HG03439 (cell line): ENCODE measurements around the gene NUDT22.

Experiments
- ATAC-seq: cut with Tn5 transposase; IDR thresholded peaks from one replicate; pipeline ENCODE4 v1.9.1; 2021; ENCODE audit warnings: mild to moderate bottlenecking, moderate library complexity; ENCODE audit not compliant: unreplicated experiment

NUDT22 gene

DNA sequence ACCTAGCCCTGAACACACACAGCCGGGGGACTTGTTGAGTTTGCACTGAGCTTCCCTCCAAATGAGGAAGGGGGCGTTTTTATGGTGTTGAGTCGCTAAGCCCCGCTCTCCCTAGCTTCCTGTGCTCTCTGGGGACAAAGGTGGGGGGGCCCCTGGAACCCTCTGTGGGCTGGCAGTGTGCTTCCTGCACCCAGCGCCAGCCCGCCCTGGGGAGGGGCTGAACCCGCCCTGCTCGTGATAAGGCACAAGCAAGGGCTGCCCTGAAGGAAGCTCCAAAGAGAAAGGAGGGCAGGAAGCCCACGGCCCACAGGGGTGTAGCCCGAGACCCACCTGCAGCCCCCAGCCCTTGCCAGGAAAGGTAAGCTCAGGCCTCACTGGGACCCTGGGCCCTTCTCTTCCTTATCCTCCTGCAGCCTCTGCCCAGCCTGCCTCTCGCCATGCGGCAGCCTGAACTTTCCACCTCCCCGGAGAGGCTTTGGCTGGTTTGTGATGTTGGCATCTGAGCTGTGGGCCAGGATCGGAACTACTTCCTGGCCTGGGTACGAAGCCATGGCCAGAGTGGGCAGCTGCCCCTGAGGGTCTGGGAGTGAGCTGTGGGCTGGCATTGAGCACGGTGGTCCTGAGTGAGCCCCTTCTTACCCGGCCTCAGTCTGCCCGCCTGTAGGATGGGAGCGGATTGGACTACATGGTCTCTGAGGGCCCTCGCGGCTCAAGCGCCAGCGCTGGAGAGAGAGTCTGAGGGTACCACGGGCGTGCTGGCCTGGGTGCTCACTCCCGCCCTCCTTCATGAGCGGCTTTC is 19.4 kb upstream of the NUDT22 start, which contains the start of gene FERMT3:
Gene FERMT3 (plus strand): TSS at position 265 of the 799 bp plus-strand sequence. CDS start 644 bp downstream, outside the sequence.
- ATAC-seq: no peak

DNA sequence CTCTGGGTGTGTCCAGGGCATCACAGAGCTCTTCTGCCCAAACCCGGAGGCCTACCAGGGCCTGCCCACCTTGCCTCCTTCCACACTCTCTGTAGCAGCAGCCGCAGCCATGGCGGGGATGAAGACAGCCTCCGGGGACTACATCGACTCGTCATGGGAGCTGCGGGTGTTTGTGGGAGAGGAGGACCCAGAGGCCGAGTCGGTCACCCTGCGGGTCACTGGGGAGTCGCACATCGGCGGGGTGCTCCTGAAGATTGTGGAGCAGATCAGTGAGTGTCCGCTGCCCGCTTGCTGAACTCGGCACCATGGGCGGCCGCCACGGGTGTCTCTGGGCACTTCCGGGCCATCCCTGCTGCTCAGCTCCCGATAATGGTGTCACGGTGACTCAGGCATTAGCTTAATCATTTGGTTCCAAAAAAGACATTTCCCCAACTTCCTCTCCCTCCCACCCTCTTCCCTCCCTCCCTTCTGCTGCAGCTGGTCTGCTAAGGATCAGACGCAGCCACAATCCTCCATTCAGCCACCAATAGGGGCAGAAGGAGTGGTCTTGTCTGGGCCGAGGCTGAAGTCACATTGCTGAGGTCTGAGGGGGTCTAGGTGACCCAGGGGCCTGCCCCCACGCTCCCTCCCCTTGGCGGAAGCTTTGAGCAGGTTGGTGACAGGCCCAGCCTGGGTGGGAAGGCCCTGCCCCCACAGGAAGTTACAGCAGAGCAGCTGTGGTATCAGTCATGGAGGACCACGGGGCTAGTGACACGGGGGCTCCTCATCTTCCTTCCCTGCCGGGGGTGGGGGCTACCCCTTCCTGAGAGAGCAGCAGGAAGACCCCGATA is 18.6 kb upstream of the NUDT22 start:
- ATAC-seq: no peak

DNA sequence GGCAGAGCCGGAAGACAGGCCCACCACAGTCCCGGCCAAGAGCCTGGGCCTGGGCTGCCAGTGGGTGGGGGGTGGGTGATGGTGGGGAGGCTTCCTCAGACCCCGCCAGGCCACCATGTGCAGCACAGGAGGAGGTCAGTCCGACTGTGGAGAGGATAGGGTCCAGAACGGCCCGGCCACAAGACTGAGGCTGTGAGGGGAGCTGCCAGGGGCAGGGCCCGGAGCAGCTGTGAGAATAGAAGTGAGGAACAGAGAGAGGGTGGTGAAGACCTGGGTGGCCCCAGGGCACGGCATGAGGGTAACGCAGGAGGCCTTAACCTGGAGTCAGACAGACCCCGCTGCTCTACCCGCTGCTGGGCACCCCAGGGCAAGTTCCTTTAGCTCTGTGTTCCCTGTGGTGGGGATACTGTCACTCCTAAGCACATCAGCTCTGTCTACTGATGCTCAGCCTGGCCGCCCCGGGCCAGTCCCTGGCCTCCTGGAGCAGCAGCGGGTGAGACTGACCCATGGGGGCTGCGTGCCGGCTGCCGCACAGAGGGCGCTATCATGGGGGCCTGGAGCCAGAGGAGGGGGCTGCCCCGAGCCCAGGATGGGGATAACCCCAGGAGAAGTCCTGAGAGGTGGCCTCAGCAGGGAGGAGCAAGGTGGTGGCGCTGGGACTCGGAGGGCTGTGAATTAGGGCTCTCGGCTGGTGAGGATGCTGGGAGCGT is 17.8 kb upstream of the NUDT22 start:
- ATAC-seq: no peak

DNA sequence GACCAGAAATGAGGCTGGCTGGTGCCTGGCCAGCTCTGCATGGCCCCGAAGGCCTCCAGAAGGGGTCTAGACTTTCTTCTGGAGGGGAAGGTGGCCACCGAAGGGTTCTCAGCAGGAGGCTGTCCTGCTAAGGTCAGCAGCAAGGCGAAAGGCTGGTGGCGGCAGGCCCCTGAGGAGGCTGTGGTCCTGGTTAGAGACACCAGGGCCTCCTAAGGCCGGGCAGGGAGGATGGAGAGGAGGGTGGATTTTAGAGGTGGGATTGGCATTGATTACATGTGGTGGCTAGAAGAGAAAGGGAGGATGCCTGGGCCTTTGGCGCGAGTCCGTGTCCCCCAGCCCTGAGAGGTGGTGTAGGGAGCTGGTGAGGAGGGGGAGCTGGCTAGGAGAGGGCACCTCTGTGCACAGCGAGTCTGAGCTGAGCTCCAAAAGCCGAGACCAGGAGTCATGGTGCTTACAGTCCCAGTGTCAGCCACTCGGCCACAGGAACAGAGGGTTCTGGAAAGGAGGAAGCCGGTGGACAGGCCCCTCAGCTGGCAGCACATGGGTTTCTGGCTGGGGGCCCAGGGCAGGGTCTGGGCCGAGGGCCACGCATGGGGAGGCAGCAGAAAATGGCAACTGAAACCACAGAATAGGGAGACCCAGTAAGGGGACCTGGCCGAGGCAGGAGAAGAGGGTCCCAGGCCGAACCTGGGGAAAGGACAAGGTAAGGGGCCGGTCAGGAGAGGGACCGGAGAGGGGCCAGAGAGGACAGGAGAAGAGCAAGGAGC is 17.1 kb upstream of the NUDT22 start:
- no peak for ATAC-seq

DNA sequence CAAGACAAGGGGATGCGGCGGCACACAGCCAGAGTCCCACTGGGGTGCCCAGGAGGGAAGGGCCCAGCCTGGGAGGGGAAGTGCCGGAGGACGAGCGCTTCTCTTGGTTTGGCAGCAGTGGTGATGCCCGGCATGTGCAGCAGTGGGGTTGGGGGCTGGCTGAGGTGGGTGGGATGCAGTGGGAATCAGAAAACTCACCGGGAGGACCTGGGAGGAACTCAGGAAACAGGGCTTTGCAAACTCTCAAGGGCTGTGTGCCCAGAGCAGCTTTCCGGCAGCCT is 16.6 kb upstream of the NUDT22 start:
- ATAC-seq: no peak

DNA sequence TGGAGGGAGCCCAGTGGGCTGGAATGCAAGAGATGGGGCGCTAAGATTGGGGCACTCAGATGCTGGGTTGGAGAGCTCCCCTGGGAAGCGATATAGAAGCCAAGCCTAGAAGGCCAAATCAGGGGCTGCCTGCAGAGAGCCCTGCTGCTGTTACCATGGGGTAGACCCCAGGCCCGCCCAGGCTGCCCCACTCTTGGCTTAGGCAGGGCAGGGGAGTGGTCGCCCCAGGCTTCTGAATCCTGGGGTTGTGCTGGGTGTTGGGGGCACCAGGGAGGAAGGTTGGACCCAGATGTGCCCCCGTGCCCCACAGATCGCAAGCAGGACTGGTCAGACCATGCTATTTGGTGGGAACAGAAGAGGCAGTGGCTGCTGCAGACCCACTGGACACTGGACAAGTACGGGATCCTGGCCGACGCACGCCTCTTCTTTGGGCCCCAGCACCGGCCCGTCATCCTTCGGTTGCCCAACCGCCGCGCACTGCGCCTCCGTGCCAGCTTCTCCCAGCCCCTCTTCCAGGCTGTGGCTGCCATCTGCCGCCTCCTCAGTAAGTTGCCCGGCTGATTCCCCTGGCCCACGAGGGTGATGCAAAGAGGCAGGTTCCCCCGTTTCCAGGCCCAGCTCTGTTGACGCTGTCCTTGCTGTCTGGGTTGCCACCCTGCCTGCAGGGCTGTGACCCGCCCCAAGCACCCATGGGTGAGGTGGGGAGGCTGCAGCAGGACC is 15.6 kb upstream of the NUDT22 start:
- ATAC-seq: no peak

DNA sequence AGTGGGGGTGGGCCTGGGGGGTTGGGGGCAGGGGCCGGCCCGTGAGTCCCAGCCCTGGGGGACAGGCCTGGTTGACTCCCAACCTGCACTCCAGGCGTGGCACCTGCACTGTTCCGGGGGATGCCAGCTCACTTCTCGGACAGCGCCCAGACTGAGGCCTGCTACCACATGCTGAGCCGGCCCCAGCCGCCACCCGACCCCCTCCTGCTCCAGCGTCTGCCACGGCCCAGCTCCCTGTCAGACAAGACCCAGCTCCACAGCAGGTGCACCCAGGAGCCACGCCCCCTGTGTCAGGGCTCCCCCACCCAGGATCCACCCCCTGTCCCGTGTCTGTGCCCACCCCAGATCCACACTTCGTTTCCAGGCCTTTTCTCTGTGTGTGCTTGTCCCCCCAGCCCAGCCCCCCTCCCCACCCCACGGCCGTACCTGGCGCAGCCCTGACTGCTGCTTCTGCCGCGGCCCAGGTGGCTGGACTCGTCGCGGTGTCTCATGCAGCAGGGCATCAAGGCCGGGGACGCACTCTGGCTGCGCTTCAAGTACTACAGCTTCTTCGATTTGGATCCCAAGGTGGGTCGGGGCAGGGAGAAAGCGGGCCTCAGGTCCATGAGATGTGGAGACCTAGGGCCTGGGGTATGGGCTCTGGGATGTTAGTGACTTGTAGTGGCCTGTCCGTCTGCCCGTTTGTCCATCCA is 14.7 kb upstream of the NUDT22 start:
- no peak for ATAC-seq

DNA sequence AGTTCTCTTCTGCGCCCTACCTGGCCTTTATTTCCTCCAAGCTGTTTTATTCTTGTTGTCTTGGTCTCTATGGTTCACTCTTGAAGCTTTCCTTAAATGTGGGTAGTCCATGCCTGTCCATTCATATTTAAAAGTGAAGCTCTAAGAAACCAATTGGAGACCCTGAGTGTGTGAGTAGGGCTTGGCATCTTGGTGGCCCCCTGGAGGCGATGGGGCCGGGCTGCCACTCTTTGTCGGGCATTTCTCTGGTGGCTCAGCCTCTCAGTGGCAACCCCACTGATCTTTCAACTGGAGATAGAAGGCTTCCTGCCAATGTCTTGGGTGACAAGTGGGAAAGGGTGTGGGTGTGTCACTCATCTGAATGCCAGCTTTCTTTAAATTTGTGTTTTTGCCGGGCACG is 9.2 kb upstream of the NUDT22 start:
- ATAC-seq: no peak

DNA sequence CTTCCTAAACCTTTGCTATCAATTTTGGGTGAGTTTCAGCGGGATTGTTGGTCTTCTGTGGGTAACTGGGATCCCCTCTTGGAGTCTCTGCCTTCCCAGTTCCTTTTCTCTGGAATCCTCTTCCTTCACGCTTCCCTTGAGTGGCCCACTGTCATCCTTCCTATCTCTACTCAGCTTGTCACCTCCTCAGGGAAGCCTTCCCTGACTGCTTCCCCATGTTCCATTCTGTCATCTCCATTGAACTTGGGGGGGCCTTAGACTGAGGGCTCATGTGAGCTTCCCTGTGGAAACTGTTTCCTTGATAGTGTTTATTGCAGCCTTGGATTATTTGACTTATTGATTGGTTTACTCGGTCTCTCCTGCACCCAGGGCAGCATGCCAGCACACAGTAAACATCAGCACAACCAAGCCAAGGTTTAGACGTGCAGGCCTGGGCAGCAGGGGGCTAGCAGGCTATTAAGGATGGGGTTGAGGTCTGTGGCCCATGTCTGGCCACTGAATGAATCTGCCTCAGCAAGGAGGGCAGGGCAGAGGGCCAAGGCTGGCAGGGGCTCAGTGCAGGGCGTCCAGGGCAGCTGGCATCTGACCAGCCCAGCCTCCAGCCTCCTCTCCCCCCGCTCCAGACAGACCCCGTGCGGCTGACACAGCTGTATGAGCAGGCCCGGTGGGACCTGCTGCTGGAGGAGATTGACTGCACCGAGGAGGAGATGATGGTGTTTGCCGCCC is 7.3 kb upstream of the NUDT22 start:
- ATAC-seq: no peak

DNA sequence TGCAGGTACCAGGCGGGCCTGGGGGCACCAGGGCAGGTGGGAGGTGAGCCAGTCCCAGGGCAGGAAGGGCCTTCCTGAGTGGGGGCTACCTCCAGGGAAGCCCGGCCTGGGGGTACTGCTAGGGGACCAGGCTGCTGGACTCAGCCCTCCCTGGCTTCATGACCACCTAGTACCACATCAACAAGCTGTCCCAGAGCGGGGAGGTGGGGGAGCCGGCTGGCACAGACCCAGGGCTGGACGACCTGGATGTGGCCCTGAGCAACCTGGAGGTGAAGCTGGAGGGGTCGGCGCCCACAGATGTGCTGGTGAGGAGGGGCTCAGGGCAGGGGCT is 6.8 kb upstream of the NUDT22 start:
- ATAC-seq: no peak

DNA sequence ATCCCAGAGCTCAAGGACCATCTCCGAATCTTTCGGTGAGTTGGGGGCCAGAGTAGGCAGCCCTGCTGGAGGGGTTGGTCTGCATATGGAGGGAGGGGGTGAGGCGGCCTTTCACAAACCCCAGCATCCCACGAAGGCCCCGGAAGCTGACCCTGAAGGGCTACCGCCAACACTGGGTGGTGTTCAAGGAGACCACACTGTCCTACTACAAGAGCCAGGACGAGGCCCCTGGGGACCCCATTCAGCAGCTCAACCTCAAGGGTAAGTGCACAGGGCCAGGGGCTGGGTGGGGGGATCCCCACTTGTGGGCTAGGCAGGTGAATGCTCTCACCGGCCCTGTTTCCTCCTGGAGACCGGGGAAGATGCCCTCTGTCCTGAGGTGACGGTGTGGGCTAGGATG is 6.3 kb upstream of the NUDT22 start:
- no peak for ATAC-seq

DNA sequence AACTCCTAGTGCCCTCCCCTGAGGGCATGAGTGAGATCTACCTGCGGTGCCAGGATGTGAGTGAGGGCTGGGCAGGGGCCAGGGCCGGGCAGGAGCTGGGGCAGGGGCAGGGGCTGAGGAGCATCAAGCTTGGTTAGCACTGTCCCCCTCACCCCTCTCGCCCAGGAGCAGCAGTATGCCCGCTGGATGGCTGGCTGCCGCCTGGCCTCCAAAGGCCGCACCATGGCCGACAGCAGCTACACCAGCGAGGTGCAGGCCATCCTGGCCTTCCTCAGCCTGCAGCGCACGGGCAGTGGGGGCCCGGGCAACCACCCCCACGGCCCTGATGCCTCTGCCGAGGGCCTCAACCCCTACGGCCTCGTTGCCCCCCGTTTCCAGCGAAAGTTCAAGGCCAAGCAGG is 5.8 kb upstream of the NUDT22 start:
- no peak for ATAC-seq

DNA sequence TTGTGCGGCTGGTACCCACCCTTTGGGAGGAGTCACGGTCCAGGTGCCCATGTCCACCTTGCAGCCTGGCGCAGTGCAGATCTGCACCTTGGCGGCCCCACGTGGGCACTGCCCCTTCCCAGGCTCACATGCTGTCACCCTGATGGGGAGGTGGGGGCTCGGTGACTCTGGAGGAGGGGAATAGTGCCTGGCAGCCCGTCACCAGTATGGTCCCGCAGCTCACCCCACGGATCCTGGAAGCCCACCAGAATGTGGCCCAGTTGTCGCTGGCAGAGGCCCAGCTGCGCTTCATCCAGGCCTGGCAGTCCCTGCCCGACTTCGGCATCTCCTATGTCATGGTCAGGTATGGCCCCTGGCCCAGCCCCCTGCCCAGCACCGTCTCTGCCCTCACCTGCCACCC is 5.3 kb upstream of the NUDT22 start:
- no peak for ATAC-seq

DNA sequence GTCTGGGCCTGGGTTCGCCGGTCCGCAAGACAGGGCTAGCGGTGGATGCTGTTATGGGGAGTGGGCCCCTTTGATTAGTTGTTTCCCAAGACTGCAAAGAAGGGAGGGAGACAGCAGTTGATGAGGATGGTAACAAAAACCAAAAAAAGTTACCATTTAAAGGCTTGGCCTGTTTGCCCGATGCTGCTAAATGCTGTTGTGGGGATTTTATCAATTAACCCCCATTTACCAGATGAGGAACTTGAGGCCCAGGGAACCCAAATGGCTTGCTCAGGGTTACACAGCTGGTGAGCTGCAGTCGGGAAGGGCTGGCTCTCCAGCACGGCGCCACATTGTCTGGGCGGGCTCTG is 3.4 kb upstream of the NUDT22 start:
- no peak for ATAC-seq

DNA sequence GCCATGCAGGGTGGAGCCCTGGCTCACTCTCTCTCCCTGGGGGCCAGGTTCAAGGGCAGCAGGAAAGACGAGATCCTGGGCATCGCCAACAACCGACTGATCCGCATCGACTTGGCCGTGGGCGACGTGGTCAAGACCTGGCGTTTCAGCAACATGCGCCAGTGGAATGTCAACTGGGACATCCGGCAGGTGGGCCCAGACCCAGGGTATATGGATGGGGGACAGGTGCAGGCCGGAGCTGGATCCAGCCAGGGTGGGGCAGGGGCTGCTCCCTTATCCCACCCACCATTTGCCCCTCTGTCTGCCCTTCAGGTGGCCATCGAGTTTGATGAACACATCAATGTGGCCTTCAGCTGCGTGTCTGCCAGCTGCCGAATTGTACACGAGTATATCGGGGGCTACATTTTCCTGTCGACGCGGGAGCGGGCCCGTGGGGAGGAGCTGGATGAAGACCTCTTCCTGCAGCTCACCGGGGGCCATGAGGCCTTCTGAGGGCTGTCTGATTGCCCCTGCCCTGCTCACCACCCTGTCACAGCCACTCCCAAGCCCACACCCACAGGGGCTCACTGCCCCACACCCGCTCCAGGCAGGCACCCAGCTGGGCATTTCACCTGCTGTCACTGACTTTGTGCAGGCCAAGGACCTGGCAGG is 2.9 kb upstream of the NUDT22 start:
- ATAC-seq: no peak

DNA sequence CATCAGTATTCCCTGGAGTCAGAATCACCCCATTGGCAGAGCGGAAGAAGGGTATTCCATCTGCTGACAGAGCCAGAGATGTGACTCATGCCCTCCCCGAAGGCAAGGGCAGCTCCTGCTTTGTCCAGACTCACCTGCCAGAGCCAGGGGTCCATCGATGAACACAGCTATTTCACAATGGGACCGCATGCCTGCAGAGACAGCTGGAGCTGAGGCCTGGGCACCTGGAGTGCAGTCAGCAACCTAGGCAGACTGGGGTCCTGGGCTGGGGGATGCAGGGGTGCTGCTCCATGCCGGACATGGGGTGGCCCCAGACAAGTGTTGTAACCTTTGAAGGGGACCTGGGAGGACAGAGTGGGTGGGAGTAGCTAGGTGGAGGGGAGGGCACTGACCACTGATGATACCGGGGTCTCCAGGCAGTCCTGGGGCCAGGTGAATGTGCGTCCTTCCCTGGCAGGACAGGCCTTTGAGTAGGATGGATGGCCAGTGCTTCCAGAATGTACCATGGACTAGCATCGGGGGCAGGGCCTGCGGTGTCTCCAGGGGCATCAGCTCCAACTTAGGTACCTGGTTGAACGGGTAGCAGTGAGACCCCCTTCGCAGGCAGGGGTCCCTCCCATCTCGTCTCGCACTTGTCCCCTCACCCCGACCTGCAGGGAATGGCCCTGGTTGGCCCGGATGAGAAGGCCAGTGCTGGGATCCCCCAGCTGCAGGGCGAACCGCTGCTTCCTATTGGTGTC is 1.8 kb upstream of the NUDT22 start:
- no peak for ATAC-seq

DNA sequence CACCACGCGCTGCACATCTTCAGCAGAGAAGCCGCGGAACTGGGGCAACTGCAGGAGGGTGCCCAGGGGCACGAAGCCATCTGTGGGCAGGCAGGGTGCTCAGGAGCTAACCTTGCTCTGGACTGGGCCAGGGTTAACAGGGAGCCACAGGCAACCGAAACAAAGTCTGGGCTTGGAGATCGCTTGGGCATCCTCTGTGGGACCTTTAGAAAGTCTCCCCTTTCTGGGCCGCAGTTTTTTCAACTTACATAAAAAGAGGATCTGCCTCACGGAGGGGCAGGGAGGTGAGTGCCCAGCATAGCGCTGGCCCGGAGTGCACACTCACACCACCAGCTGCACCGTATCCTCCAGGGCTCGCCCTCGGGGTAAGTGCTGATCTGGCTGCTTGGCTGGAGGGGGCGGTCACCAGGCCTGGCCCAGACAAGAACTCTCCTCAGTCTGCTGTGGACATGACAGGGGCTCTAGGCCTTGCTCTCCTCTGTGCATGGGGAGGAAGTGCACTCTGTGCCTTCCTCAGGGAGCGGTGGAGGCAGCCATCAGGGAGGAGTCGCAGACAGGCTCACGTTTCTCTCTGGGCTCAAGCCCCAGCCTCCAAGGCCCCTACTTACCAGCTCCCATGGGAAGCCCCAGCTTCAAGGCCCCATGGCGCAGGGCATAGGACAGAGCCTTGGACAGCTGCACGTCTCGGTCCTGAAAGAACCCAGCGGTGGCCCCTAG is 1.0 kb upstream of the NUDT22 start:
- no peak for ATAC-seq
